WI38 (cell line): ENCODE data around the gene INTS6.

Source experiments
- H3K4me3 ChIP-seq: 2 replicates; pipeline ENCODE4 v1.5.1; 2011; ENCODE audit warnings: low read depth, mild to moderate bottlenecking, control low read depth, low read length
- TF ChIP-seq, protein P1 (sequence below): IDR thresholded peaks from 2 replicates; pipeline ENCODE4 v1.5.1; 2012; ENCODE audit warnings: low read depth, mild to moderate bottlenecking, control low read depth, low read length

INTS6 gene

DNA sequence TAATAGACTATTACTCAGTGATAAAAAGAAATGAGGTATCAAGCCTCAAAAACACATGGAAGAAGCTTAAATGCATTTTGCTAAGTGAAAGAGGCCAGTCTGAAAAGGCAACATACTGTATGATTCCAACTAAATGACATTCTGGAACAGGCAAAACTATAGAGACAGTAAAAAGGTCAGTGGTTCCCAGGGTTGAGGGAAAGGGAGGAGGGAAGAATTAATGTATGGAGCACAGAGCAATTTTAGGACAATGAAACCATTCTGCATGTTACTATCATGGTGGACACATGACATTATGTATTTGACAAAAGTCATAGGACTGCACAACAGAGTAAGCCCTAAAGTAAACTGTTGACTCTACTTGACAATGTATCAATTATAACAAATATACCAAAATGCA lies 119.0 kb downstream of the INTS6 start:
- H3K4me3 ChIP-seq, result no peak overlapping the region
- TF ChIP-seq, protein P1, sequence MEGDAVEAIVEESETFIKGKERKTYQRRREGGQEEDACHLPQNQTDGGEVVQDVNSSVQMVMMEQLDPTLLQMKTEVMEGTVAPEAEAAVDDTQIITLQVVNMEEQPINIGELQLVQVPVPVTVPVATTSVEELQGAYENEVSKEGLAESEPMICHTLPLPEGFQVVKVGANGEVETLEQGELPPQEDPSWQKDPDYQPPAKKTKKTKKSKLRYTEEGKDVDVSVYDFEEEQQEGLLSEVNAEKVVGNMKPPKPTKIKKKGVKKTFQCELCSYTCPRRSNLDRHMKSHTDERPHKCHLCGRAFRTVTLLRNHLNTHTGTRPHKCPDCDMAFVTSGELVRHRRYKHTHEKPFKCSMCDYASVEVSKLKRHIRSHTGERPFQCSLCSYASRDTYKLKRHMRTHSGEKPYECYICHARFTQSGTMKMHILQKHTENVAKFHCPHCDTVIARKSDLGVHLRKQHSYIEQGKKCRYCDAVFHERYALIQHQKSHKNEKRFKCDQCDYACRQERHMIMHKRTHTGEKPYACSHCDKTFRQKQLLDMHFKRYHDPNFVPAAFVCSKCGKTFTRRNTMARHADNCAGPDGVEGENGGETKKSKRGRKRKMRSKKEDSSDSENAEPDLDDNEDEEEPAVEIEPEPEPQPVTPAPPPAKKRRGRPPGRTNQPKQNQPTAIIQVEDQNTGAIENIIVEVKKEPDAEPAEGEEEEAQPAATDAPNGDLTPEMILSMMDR, result no peak

DNA sequence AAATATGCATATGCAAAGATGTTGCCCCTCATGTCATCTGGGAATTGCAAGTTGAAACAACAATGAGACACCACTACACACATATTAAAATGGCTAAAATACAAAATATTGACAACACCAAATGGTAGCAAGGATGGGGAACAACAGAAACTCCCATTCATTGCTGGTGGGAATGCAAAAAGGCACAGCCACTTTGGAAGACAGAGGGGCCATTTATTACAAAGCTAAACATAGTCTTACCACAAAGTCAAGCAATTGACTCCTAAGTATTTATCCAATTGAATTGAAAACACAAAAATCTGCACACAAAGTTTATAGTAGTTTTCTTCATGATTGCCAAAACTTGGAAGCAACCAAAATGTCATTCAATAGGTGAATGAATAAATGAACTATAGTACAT lies 119.4 kb downstream of the INTS6 start:
- H3K4me3 ChIP-seq, result no peak overlapping the region
- TF ChIP-seq, protein P1, result no peak

DNA sequence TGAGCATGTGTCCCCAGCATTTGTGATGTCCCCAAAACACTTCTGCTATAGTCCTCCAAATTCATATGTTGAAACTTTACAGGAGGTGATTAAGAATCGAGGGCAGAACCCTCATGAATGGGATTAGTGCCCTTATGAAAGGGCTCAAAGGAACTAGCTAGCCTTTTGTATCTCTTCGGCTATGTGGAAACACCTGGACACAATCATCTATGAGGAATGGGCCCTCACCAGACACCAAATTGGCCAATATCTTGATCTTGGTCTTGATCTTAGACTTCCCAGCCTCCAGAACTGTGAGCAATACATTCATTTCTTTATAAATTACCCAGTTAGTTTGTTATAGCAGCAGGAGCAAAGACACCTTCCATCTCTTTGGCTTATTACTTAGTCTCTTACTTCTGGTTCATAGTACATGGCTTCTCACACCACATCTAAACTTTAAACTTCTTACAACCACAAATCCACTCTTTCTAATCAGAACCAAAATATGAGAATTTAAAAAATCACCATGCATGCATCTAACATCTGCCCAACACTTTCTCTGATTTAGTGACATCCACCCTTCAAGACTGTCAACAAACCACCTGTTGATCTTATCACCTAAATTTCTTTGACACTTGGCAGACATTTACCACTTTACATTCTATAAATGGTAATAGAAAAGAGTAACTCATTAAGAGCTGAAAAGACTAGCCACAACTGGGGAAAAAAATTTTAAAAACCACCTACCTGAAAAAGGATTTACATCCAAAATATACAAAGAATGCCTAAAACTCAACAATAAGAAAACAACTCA lies 120.1 kb downstream of the INTS6 start:
- TF ChIP-seq, protein P1, result no peak
- H3K4me3 ChIP-seq, result no peak overlapping the region

DNA sequence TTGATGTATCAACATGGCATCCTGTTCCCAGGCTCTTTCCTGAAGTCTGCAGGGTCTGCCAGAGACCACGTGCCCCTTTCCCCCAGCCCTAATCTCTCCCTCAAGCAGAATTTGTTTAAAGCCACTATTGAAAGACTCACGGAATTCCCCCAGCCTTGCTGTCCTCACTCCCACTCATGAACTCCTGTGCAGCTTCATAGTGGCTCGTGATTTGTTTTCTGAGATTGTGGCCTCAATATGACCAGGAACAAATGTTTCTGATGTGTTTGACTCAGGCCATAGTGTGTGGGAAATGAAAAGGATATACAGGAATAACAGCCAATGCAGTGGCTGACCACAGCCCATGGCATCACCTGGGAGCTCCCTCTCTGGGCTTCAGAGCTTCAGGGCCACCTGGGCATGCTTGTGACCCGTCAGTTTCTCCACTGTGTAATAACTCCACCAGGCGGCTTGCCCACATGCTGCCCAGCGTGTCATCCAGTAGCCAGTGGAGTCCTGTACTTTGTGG lies 121.4 kb downstream of the INTS6 start:
- H3K4me3 ChIP-seq, result no peak overlapping the region
- TF ChIP-seq, protein P1, result no peak

DNA sequence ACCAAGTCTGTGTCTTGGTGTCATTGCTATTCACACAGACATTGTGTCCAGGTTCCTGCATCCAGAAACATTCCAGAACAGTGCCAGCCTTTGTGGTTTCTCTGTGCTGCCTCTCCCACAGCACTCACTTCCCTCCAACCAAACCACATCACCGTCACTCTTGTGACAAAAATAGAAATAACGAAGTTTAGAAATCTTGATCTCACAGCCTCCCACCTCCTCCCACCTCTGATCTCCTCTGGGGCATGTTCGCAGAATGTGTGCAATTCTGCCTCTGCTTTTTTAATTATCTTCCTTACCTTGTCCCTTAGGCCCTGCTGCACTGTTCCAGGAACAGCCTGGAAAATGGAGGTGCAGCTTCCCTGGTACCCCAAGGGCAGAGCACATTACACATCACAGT lies 122.0 kb downstream of the INTS6 start:
- H3K4me3 ChIP-seq, result no peak overlapping the region
- TF ChIP-seq, protein P1, result no peak

DNA sequence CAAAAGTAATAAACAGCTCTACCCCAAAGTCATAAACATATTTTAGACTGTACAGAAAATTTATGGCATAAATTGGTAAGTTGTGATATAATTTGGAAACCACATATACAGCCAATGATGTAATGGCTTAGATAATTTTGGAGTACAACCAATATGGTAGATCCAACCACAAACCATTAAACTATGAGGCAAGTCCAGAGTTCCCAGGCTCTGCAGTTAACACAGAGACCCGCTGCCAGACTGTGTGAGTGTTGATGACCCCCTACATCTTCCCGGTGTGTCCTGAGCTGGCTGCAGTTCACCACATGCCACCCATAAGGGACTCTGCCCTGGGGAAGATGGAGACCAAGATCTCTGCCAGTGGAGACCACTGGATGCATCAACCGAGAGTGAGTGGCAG lies 123.2 kb downstream of the INTS6 start:
- TF ChIP-seq, protein P1, result no peak
- no peak overlapping the region for H3K4me3 ChIP-seq

DNA sequence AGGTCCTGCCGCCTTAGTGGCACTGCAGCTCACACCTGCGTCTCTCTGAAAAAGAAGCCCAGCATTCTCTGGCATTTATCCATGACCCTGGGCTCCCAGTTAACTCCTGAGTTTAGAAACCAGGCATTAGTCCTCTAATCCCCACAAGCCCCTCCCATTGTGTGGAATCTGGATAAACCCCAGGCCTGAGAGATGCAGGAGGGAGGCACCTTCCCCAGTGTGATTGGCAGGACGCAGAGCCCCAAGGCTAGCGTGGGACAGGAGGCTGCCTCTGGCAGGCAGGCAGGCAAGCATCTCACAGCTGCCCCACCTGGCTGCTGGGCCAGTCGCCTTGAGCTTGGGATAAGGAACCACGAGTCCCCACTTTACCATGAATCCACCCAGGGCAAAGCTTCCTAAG lies 124.3 kb downstream of the INTS6 start:
- TF ChIP-seq, protein P1, result no peak
- no peak overlapping the region for H3K4me3 ChIP-seq
